ENCODE data around the gene PALLD.

The PALLD gene

GRCh38 chr4:168886351-168886750, 389.5 kb downstream of the PALLD start:
- DNase-seq = no peak
- no peak for TF ChIP-seq CTCF (IDR thresholded peaks at IDR 0.05; ENCODE audit: low read depth, low read length)
- Histone ChIP-seq H3K9me3 (ENCODE audit: severe bottlenecking) (no peaks in the 10 kb centered on the region), H3K36me3 (peaks cover 18% of the 10 kb centered on the region), H3K27me3 (ENCODE audit: insufficient read depth, low read depth, severe bottlenecking) (no peaks in the 10 kb centered on the region), H3K4me3 (ENCODE audit: low read depth, low read length) (no peak overlapping the region), H3K27ac (no peak overlapping the region)

GRCh38 chr4:168887809-168888208, 391.0 kb downstream of the PALLD start:
- Histone ChIP-seq H3K27me3 (ENCODE audit: insufficient read depth, low read depth, severe bottlenecking) (no peaks in the 10 kb centered on the region), H3K27ac (no peak overlapping the region), H3K4me3 (ENCODE audit: low read depth, low read length) (no peak overlapping the region), H3K36me3 (peaks cover 10% of the 10 kb centered on the region), H3K9me3 (ENCODE audit: severe bottlenecking) (no peaks in the 10 kb centered on the region)
- no peak for TF ChIP-seq CTCF (IDR thresholded peaks at IDR 0.05; ENCODE audit: low read depth, low read length)
- no peak for DNase-seq

DNA sequence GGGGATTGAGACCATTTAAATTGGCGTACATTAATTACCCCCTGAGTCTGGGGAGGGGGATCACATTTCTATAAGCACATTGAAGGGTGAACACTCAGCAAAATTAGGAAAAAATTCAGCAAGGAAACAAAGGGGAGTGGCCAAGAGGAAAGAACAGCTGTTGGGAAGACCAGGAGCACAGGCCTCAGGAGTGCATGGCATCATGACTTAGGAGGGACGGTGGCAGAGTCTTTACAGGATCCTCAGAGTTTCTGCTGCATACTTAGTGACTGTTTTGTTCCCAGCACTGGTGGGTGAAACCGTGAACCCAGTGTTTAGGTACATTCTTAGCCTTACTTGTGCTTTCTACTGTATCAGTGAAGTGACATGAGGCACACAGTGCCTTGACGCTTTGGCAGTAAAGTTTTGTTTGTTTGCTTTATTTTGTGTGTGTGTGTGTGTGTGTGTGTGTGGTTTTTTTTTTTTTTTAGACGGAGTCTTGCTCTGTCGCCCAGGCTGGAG, 391.9 kb downstream of the PALLD start:
- H3K27me3 ChIP-seq (ENCODE audit: insufficient read depth, low read depth, severe bottlenecking) = no peaks in the 10 kb centered on the region
- TF ChIP-seq CTCF (IDR thresholded peaks at IDR 0.05; ENCODE audit: low read depth, low read length) = no peak
- DNase-seq = no peak
- no peak overlapping the region for H3K4me3 ChIP-seq (ENCODE audit: low read depth, low read length)
- no peaks in the 10 kb centered on the region for H3K9me3 ChIP-seq (ENCODE audit: severe bottlenecking)
- H3K27ac ChIP-seq = no peak overlapping the region
- H3K36me3 ChIP-seq = peaks cover 10% of the 10 kb centered on the region

GRCh38 chr4:168891086-168891485, 394.2 kb downstream of the PALLD start:
- H3K4me3 ChIP-seq (ENCODE audit: low read depth, low read length) = no peak overlapping the region
- no peak for TF ChIP-seq CTCF (IDR thresholded peaks at IDR 0.05; ENCODE audit: low read depth, low read length)
- no peak overlapping the region for H3K27ac ChIP-seq
- H3K9me3 ChIP-seq (ENCODE audit: severe bottlenecking) = no peaks in the 10 kb centered on the region
- DNase-seq = no peak
- no peaks in the 10 kb centered on the region for H3K27me3 ChIP-seq (ENCODE audit: insufficient read depth, low read depth, severe bottlenecking)
- H3K36me3 ChIP-seq = peaks cover 22% of the 10 kb centered on the region

DNA sequence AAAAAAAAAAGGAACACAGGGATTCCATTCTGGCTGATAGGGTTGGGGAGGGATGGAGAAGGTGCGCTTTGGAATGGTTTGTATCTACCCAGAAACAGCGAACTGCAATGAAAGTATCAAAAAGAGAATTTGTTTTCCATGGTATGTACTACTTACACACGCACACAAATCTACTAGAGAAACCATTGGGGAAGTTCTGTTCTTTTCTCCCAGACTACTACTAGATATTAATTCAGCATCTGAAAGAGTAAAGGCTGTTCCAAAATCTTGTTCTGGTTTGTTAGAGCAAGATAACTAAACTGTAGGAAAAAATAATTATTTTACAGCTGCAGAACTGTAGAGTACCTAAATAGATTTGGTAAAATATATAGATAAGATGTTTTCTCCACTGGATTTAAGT, 394.8 kb downstream of the PALLD start:
- no peak for TF ChIP-seq CTCF (IDR thresholded peaks at IDR 0.05; ENCODE audit: low read depth, low read length)
- no peak overlapping the region for H3K4me3 ChIP-seq (ENCODE audit: low read depth, low read length)
- H3K36me3 ChIP-seq = peaks cover 24% of the 10 kb centered on the region
- no peak for DNase-seq
- H3K27me3 ChIP-seq (ENCODE audit: insufficient read depth, low read depth, severe bottlenecking) = no peaks in the 10 kb centered on the region
- no peaks in the 10 kb centered on the region for H3K9me3 ChIP-seq (ENCODE audit: severe bottlenecking)
- H3K27ac ChIP-seq = no peak overlapping the region

- Histone ChIP-seq H3K9me3 (ENCODE audit: severe bottlenecking) (no peaks in the 10 kb centered on the region), H3K4me3 (ENCODE audit: low read depth, low read length) (no peak overlapping the region), H3K36me3 (peaks cover 24% of the 10 kb centered on the region), H3K27ac (no peak overlapping the region), H3K27me3 (ENCODE audit: insufficient read depth, low read depth, severe bottlenecking) (no peaks in the 10 kb centered on the region)
- TF ChIP-seq CTCF (IDR thresholded peaks at IDR 0.05; ENCODE audit: low read depth, low read length) = no peak
- no peak for DNase-seq
Measured at GRCh38 chr4:168892475-168892874, 395.6 kb downstream of the PALLD start.

All from WERI-Rb-1 (cell line).